ENCODE results near the gene C1QC. TPM values are rescaled to one million over a fixed set of nuclear protein-coding genes. Genes with fewer than 3 reads are reported as not detected.
"Not testable (repeated sequence)": the region's sequence is repeated elsewhere in the genome, so short reads cannot be mapped to it uniquely, and the experiment has no call there.

C1QC gene
- total RNA-seq, 3 donors from 2014 or later, result 44.3 to 200 (median 189) TPM

GRCh38 chr1:22674410-22674749, 30.9 kb downstream of the C1QC start:
- intact Hi-C loops (cut with DNase I, micrococcal nuclease), result no loop called here
- Histone ChIP-seq H3K36me3 (ENCODE audit: low read depth) (no peaks in the 10 kb centered on the region), H3K4me1 (ENCODE audit: low read depth) (no peaks in the 10 kb centered on the region), H3K4me3 (no peak overlapping the region), H3K9me3 (no peaks in the 10 kb centered on the region)
- DNase-seq, result no peak
- ATAC-seq, result no peak
- no peak for TF ChIP-seq CTCF (IDR thresholded peaks at IDR 0.05)

GRCh38 chr1:22676151-22676550, 32.7 kb downstream of the C1QC start:
- H3K4me1 ChIP-seq (ENCODE audit: low read depth); DNase-seq; H3K36me3 ChIP-seq (ENCODE audit: low read depth); H3K9me3 ChIP-seq; intact Hi-C loops (cut with DNase I, micrococcal nuclease); ATAC-seq; H3K4me3 ChIP-seq: not testable (repeated sequence)

GRCh38 chr1:22676916-22677583, 33.6 kb downstream of the C1QC start:
- no peak overlapping the region for H3K4me3 ChIP-seq
- peak in 1 of 3 donors; percentile 51 for DNase-seq
- H3K9me3 ChIP-seq, result no peaks in the 10 kb centered on the region
- no peaks in the 10 kb centered on the region for H3K4me1 ChIP-seq (ENCODE audit: low read depth)
- no peak for TF ChIP-seq CTCF (IDR thresholded peaks at IDR 0.05)
- H3K36me3 ChIP-seq (ENCODE audit: low read depth), result no peaks in the 10 kb centered on the region
- ATAC-seq, result peak; percentile 54
- intact Hi-C loops (cut with DNase I, micrococcal nuclease), result no loop called here

- no peak overlapping the region for H3K4me3 ChIP-seq
- intact Hi-C loops (cut with DNase I, micrococcal nuclease), result no loop called here
- TF ChIP-seq CTCF (IDR thresholded peaks at IDR 0.05), result no peak
- no peaks in the 10 kb centered on the region for H3K36me3 ChIP-seq (ENCODE audit: low read depth)
- no peaks in the 10 kb centered on the region for H3K9me3 ChIP-seq
- no peak for DNase-seq
- ATAC-seq, result no peak
- no peaks in the 10 kb centered on the region for H3K4me1 ChIP-seq (ENCODE audit: low read depth)
Observed at GRCh38 chr1:22677931-22678896, 34.8 kb downstream of the C1QC start.

GRCh38 chr1:22680726-22681125, 37.3 kb downstream of the C1QC start:
- Histone ChIP-seq H3K4me3 (no peak overlapping the region), H3K9me3 (no peaks in the 10 kb centered on the region), H3K4me1 (ENCODE audit: low read depth) (no peaks in the 10 kb centered on the region), H3K36me3 (ENCODE audit: low read depth) (no peaks in the 10 kb centered on the region)
- intact Hi-C loops (cut with DNase I, micrococcal nuclease), result no loop called here
- ATAC-seq (peak; percentile 79), DNase-seq (peak; percentile 72 to 76 (median 72))
- TF ChIP-seq CTCF (IDR thresholded peaks at IDR 0.05), result no peak
